Neural cell (in vitro differentiated cells): ENCODE measurements around the gene DENND1A.

Source experiments
- EP300 ChIP-seq: fragments of 450-650 bp; conservative IDR thresholded peaks from 2 replicates; pipeline ENCODE4 v1.6.1; 2014; ENCODE audit warnings: antibody characterized with exemption, mild to moderate bottlenecking, moderate library complexity; ENCODE audit not compliant: poor library complexity, severe bottlenecking
- EZH2 ChIP-seq: fragments of 200-600, 300-800 bp; shearing (Covaris generic), sonication (generic); IDR thresholded peaks from 2 replicates; pipeline ENCODE4 v1.6.1; 2014; ENCODE audit warnings: antibody characterized with exemption, low read length, borderline replicate concordance, mild to moderate bottlenecking; ENCODE audit not compliant: insufficient read depth, poor library complexity, severe bottlenecking
- MXI1 ChIP-seq: fragments of 450-650 bp; conservative IDR thresholded peaks from 2 replicates; pipeline ENCODE4 v1.6.1; 2014; ENCODE audit warnings: antibody characterized with exemption, mild to moderate bottlenecking; ENCODE audit not compliant: poor library complexity, severe bottlenecking
- POLR2AphosphoS5 ChIP-seq: IDR thresholded peaks from 2 replicates; pipeline ENCODE4 v1.6.1; 2012
- RAD21 ChIP-seq: fragments of 450-650 bp; conservative IDR thresholded peaks from 2 replicates; pipeline ENCODE4 v1.6.1; 2014; ENCODE audit warnings: antibody characterized with exemption, mild to moderate bottlenecking, moderate library complexity
- SMC3 ChIP-seq: fragments of 450-650 bp; conservative IDR thresholded peaks from 2 replicates; pipeline ENCODE4 v1.6.1; 2014; ENCODE audit warnings: antibody characterized with exemption, mild to moderate bottlenecking, moderate library complexity; ENCODE audit not compliant: poor library complexity
- TF ChIP-seq, protein P1 (sequence below): fragments of 450-650 bp; IDR thresholded peaks from 2 replicates; pipeline ENCODE4 v1.5.1; 2014; ENCODE audit warnings: antibody characterized with exemption, mild to moderate bottlenecking, moderate library complexity; ENCODE audit not compliant: poor library complexity, severe bottlenecking
- TF ChIP-seq, protein P2 (sequence below): IDR thresholded peaks from 2 replicates; pipeline ENCODE4 v1.6.1; 2012; ENCODE audit warnings: borderline replicate concordance

DNA sequence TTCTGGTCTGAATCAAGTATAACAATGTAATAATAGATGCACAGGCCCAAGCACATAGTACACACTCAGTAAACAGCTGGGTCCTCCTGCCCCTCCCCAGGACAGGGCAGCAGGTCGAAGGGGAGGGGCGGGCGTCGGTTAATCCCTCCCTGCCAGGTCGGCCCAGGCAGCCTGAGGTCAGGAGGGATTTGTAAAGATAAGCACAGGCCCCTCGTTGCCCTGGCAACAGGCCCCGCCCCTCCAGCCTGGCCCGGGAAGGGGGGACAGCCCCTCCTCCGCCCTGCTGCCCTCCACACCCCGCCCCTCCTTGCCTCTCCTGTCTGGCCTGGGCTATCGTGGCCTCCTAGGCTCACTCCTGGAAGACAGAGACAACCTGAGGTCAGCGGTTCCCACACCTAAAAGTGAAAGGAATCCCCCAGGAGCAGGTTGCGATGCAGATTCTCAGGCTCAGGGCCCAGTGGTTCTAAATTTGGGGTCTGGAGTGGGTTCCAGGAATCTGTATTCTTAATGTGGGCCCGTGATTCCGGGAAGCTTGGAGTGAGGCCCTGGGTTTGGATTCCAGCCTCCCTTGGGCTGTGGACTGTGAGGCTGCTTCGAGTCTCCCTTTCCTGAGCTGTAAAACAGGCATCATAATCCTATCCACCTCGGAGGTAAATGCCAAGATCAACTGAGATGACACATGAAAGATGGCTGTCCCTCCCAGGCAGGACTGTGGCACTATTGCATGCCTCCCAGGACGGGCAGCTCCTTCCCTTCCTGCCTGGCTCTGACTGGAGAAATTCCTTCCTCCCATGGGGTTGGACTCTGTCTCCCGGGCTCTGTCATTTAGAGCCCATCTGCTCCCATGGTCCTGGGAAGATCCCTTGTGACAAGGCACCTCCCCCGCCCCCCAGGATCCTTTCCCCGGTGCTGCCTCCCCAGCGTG is 569.5 kb downstream of the DENND1A start:
- TF ChIP-seq, protein P1, sequence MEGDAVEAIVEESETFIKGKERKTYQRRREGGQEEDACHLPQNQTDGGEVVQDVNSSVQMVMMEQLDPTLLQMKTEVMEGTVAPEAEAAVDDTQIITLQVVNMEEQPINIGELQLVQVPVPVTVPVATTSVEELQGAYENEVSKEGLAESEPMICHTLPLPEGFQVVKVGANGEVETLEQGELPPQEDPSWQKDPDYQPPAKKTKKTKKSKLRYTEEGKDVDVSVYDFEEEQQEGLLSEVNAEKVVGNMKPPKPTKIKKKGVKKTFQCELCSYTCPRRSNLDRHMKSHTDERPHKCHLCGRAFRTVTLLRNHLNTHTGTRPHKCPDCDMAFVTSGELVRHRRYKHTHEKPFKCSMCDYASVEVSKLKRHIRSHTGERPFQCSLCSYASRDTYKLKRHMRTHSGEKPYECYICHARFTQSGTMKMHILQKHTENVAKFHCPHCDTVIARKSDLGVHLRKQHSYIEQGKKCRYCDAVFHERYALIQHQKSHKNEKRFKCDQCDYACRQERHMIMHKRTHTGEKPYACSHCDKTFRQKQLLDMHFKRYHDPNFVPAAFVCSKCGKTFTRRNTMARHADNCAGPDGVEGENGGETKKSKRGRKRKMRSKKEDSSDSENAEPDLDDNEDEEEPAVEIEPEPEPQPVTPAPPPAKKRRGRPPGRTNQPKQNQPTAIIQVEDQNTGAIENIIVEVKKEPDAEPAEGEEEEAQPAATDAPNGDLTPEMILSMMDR = no peak
- TF ChIP-seq EZH2 (no peak), SMC3 (no peak), RAD21 (no peak), POLR2AphosphoS5 (no peak), MXI1 (no peak), EP300 (no peak)
- TF ChIP-seq, protein P2, sequence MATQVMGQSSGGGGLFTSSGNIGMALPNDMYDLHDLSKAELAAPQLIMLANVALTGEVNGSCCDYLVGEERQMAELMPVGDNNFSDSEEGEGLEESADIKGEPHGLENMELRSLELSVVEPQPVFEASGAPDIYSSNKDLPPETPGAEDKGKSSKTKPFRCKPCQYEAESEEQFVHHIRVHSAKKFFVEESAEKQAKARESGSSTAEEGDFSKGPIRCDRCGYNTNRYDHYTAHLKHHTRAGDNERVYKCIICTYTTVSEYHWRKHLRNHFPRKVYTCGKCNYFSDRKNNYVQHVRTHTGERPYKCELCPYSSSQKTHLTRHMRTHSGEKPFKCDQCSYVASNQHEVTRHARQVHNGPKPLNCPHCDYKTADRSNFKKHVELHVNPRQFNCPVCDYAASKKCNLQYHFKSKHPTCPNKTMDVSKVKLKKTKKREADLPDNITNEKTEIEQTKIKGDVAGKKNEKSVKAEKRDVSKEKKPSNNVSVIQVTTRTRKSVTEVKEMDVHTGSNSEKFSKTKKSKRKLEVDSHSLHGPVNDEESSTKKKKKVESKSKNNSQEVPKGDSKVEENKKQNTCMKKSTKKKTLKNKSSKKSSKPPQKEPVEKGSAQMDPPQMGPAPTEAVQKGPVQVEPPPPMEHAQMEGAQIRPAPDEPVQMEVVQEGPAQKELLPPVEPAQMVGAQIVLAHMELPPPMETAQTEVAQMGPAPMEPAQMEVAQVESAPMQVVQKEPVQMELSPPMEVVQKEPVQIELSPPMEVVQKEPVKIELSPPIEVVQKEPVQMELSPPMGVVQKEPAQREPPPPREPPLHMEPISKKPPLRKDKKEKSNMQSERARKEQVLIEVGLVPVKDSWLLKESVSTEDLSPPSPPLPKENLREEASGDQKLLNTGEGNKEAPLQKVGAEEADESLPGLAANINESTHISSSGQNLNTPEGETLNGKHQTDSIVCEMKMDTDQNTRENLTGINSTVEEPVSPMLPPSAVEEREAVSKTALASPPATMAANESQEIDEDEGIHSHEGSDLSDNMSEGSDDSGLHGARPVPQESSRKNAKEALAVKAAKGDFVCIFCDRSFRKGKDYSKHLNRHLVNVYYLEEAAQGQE = no peak
